ENCODE data around the gene DTX4.

DTX4 gene

DNA sequence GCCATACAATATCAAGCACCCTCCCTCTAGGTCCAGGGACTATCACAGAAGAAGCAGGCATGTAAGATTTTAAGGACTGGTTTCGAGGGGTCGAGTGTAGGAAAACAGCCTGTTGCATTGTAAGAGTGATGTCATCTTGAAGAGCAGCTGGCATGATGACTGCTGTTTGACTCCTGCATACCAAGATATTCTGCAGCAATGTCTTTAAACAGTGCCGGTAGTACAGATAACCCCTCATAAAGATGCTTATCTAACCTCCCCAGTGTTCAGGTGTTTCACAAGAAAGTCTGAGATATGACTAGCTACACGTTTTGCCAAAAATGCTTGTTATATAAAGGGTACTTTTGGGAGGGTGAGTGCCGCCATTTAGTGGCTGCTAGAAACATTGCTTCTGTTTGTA lies 17.3 kb upstream of the DTX4 start:
- no peak for ATAC-seq
- Mint-ChIP-seq H3K27ac (no peak overlapping the region), H3K27me3 (no peaks in the 10 kb centered on the region), H3K9me3 (peaks cover 0 to 3% of the 10 kb centered on the region in 2 donors), H3K4me3 (no peak overlapping the region), H3K4me1 (peaks cover 26% of the 10 kb centered on the region)
- no peak for DNase-seq

- ATAC-seq (no peak), DNase-seq (no peak)
- Mint-ChIP-seq H3K4me1 (peaks cover 14% of the 10 kb centered on the region), H3K4me3 (no peak overlapping the region), H3K27me3 (peaks cover 13% of the 10 kb centered on the region), H3K27ac (no peak overlapping the region), H3K9me3 (peaks cover 0 to 3% of the 10 kb centered on the region in 2 donors)
Measured at GRCh38 chr11:59157433-59157832, 14.5 kb upstream of the DTX4 start.

DNA sequence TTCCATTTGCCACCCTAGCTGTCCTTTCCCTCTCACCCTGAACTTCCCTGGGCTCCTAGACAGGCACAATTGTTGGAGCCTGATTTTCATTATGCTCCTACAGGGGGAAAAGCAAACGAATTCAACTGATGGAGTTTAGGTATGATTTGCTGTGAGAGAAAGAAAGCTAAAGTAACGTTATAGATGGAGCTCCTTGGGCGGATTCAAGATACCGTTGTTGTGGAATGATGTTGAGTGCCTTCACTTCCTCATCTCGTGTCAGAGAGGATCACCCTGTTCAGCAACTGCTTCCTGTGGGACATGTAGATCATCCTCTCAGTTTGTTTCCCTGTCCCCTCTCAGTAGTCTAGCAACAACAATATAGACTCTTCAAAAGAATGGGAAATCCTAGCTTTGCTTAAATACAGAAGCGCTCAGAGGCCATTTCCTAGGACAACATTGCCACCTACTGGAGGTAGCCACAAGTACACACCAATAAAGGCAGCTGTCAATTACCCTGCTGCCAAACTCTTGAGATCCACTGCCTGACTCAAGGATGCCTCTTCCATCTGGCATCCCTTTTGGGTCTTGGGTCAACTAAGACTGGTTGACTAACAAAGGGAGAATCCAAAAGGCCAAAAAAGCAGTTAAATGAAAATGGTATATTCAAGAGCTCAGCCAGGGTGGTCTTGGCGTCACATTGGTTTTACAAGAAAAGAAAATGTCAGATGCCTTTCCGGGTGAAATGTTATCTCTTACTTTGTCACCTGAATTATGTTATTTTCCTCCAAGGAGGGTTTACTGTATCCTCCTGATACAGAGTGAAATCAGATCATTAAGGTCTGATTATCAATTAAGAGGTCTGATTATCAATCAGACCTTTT lies 13.5 kb upstream of the DTX4 start:
- peaks cover 23% of the 10 kb centered on the region for H3K27me3 Mint-ChIP-seq

DNA sequence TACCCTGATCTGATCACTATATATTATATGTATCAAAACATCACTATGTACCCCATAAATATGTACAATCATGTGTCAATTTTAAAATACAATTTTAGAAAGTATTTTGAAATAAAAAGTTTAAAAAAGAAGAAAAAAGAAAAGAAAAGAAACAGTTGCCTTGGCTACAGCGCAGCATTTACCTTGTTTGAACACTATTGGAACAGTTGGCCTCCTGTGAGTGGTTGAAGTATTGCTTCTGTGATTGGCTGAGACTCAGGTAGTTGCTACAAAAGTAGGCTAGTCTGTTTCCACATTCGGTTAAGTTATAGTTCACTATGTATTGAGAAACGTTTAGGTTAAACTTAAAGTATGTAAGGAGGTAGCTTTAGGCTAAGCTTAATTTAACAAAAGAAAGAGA lies 7.9 kb upstream of the DTX4 start:
- Mint-ChIP-seq H3K27ac (no peak overlapping the region), H3K9me3 (no peaks in the 10 kb centered on the region), H3K4me3 (no peak overlapping the region), H3K4me1 (no peaks in the 10 kb centered on the region), H3K27me3 (peaks cover 23% of the 10 kb centered on the region)
- DNase-seq (no peak), ATAC-seq (no peak)

More for the DNA sequence above, 13.5 kb upstream of the DTX4 start:
- DNase-seq (peak; percentile 52 to 61), ATAC-seq (peak; percentile 92)
- Mint-ChIP-seq H3K4me1 (peaks cover 9% of the 10 kb centered on the region), H3K27ac (no peak overlapping the region), H3K9me3 (no peaks in the 10 kb centered on the region), H3K4me3 (no peak overlapping the region)

- ATAC-seq (peak; percentile 49), DNase-seq (no peak)
- Mint-ChIP-seq H3K9me3 (no peaks in the 10 kb centered on the region), H3K27ac (peak overlapping the region in 1 of 2 donors; percentile 51), H3K4me3 (peak overlapping the region; percentile 81), H3K4me1 (peaks cover 18% of the 10 kb centered on the region), H3K27me3 (peaks cover 42% of the 10 kb centered on the region)
Measured at GRCh38 chr11:59172345-59173079, 580 bp downstream of the DTX4 start.

DNA sequence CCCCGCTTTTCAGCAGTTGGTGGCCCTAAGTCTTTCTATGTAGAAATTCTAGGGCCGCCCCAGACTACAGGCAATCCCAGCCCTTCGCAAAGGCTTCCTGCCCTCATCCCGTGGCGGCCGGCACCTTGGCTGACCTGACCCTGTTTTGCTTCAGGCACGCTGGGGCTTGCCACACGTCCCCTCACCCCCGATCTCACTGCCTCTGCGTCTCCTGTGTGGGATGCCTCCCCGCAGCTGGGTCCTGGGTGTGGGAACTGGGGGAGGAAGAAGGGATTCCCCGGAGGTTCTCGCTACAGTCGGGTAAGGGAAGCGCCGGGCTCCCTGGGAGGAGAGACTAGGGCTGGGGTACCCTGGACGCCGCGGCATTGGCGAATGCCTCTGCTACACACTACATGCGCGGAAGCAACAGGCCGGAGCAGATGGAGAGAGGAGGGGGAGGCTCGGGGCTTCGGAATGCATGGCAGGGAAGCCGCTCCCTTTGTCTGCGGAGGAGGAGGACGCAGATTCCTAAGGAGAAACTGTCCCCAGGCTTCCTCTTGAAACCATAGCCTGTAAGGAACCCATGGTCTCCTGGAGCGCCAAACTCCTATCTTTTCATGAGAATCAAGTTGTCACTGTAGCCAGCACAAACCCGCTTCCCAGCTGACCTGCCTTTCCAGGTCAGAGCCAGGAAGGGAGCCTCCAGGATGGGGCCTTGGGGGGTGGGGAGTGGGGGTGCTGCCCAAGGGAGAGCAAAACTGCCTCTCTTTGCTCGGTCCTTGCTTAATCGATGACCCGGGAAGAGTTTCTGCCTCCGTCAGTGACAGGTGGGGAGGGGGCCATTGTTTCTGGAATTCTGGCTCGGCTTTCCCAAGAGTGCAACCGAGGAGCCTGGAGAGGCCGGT lies 1.4 kb downstream of the DTX4 start:
- ATAC-seq (no peak), DNase-seq (no peak)
- no peaks in the 10 kb centered on the region for H3K9me3 Mint-ChIP-seq
- H3K4me3 Mint-ChIP-seq: peak overlapping the region; percentile 81
- peaks cover 42% of the 10 kb centered on the region for H3K27me3 Mint-ChIP-seq
- H3K4me1 Mint-ChIP-seq: peaks cover 18% of the 10 kb centered on the region
- peak overlapping the region in 1 of 2 donors; percentile 93 for H3K27ac Mint-ChIP-seq

- H3K9me3 Mint-ChIP-seq: peaks cover 0 to under 1% of the 10 kb centered on the region in 2 donors
- no peak overlapping the region for H3K27ac Mint-ChIP-seq
- peaks cover 18% of the 10 kb centered on the region for H3K4me1 Mint-ChIP-seq
- ATAC-seq: no peak
- DNase-seq: no peak
- no peak overlapping the region for H3K4me3 Mint-ChIP-seq
- H3K27me3 Mint-ChIP-seq: peaks cover 42% of the 10 kb centered on the region
Measured at GRCh38 chr11:59173964-59174663, 2.2 kb downstream of the DTX4 start.

GRCh38 chr11:59174664-59175033 lies 2.7 kb downstream of the DTX4 start:
- H3K9me3 Mint-ChIP-seq: peaks cover 5 to 6% of the 10 kb centered on the region in 2 donors
- peaks cover 18% of the 10 kb centered on the region for H3K4me1 Mint-ChIP-seq
- ATAC-seq (no peak), DNase-seq (no peak)
- H3K27ac Mint-ChIP-seq: no peak overlapping the region
- H3K4me3 Mint-ChIP-seq: no peak overlapping the region
- peaks cover 42% of the 10 kb centered on the region for H3K27me3 Mint-ChIP-seq

GRCh38 chr11:59175091-59175501 lies 3.2 kb downstream of the DTX4 start:
- no peak for DNase-seq
- Mint-ChIP-seq H3K27ac (no peak overlapping the region), H3K9me3 (peaks cover 8 to 9% of the 10 kb centered on the region in 2 donors), H3K4me3 (no peak overlapping the region), H3K4me1 (peaks cover 18% of the 10 kb centered on the region), H3K27me3 (peaks cover 42% of the 10 kb centered on the region)
- no peak for ATAC-seq

- H3K27me3 Mint-ChIP-seq: peaks cover 42% of the 10 kb centered on the region
- no peak for DNase-seq
- H3K4me3 Mint-ChIP-seq: no peak overlapping the region
- peaks cover 18% of the 10 kb centered on the region for H3K4me1 Mint-ChIP-seq
- H3K9me3 Mint-ChIP-seq: peaks cover 8 to 9% of the 10 kb centered on the region in 2 donors
- no peak overlapping the region for H3K27ac Mint-ChIP-seq
- no peak for ATAC-seq
Measured at GRCh38 chr11:59176330-59176729, 4.4 kb downstream of the DTX4 start.

- Mint-ChIP-seq H3K4me1 (peaks cover 9% of the 10 kb centered on the region), H3K27ac (no peak overlapping the region), H3K9me3 (peaks cover 8 to 9% of the 10 kb centered on the region in 2 donors), H3K4me3 (no peak overlapping the region), H3K27me3 (peaks cover 33% of the 10 kb centered on the region)
- DNase-seq (no peak), ATAC-seq (no peak)
Measured at GRCh38 chr11:59178402-59178801, 6.5 kb downstream of the DTX4 start.

GRCh38 chr11:59179121-59179520 lies 7.2 kb downstream of the DTX4 start:
- Mint-ChIP-seq H3K4me1 (peaks cover 3% of the 10 kb centered on the region), H3K4me3 (no peak overlapping the region), H3K27me3 (peaks cover 26% of the 10 kb centered on the region), H3K9me3 (peaks cover 8 to 9% of the 10 kb centered on the region in 2 donors), H3K27ac (no peak overlapping the region)
- DNase-seq: no peak
- ATAC-seq: no peak

GRCh38 chr11:59180168-59180776 lies 8.3 kb downstream of the DTX4 start:
- Mint-ChIP-seq H3K27ac (no peak overlapping the region), H3K4me1 (no peaks in the 10 kb centered on the region), H3K4me3 (no peak overlapping the region), H3K27me3 (peaks cover 15% of the 10 kb centered on the region), H3K9me3 (peaks cover 8 to 9% of the 10 kb centered on the region in 2 donors)
- DNase-seq: no peak
- no peak for ATAC-seq

DNA sequence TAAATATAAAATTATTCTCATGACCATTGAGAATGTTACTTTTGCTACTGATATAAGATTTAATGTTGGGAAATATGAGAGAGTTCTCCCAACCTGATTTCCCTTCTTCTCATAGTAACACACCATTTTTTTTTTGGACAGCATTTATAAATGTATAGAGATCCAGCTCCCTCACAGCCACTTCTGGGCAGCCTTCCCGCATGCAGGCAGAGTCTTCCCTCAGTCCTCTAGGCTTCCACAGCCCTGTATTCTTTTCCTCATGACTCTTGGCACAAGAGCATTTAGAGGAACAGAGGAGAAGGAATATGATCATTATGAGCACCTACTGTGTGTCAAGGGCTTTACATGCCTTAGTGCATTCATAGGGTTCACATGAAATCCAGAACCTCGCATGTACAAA lies 9.0 kb downstream of the DTX4 start:
- Mint-ChIP-seq H3K27me3 (peaks cover 8% of the 10 kb centered on the region), H3K4me1 (no peaks in the 10 kb centered on the region), H3K4me3 (no peak overlapping the region), H3K27ac (no peak overlapping the region), H3K9me3 (peaks cover 8 to 9% of the 10 kb centered on the region in 2 donors)
- DNase-seq (no peak), ATAC-seq (no peak)
